GM12878 (cell line): ENCODE measurements around the gene SKAP1. TPM values are rescaled to one million over a fixed set of nuclear protein-coding genes. Genes with fewer than 3 reads are reported as not detected.

Experiments used
- CBX5 ChIP-seq: sonication (generic); IDR thresholded peaks from 2 replicates; pipeline ENCODE4 v1.6.1; 2016; ENCODE audit warnings: low read depth, moderate library complexity, mild to moderate bottlenecking, inconsistent platforms
- CEBPB ChIP-seq, 2 experiments: fragments of 150-350 bp in 1 of 2; IDR thresholded peaks; 2 replicates each; pipeline ENCODE4 v1.6.1; 2012 to 2014; ENCODE audit warnings: low read depth in 2 of 2, low read length in 2 of 2, borderline replicate concordance in 1 of 2, inconsistent platforms in 1 of 2
- CEBPZ ChIP-seq: fragments of 150-350 bp; IDR thresholded peaks from 2 replicates; pipeline ENCODE4 v1.6.1; 2016; ENCODE audit warnings: low read depth, low read length
- E2F4 ChIP-seq: IDR thresholded peaks from 2 replicates; pipeline ENCODE4 v1.6.1; 2012; ENCODE audit warnings: low read depth, low read length, improper control_type of control experiment
- EP300 ChIP-seq, 2 experiments: fragments of 150-350 bp in 1 of 2; IDR thresholded peaks; 2 replicates each; pipeline ENCODE4 v1.6.1; 2011 to 2012; ENCODE audit warnings: low read depth in 2 of 2, low read length in 2 of 2, borderline replicate concordance in 1 of 2, improper control_type of control experiment in 1 of 2, inconsistent platforms in 1 of 2; ENCODE audit not compliant: control insufficient read depth in 1 of 2
- MEF2A ChIP-seq: IDR thresholded peaks from 2 replicates; pipeline ENCODE4 v1.6.1; 2011; ENCODE audit warnings: low read depth, mild to moderate bottlenecking, low read length, moderate library complexity; ENCODE audit not compliant: insufficient read depth
- NR2C2 ChIP-seq: IDR thresholded peaks from 2 replicates; pipeline ENCODE4 v1.6.1; 2011; ENCODE audit warnings: borderline replicate concordance, low read depth; ENCODE audit not compliant: control insufficient read depth, insufficient read length
- PAX5 ChIP-seq: IDR thresholded peaks from 2 replicates; pipeline ENCODE4 v1.6.1; 2011; ENCODE audit warnings: low read depth, low read length, borderline replicate concordance
- POLR2A ChIP-seq: IDR thresholded peaks from 2 replicates; pipeline ENCODE4 v1.6.1; 2011; ENCODE audit warnings: low read depth, mild to moderate bottlenecking, low read length
- POU2F2 ChIP-seq: IDR thresholded peaks from 3 replicates; pipeline ENCODE4 v1.6.1; 2011; ENCODE audit warnings: low read depth, mild to moderate bottlenecking, low read length, borderline replicate concordance
- RAD51 ChIP-seq: fragments of 450-650 bp; IDR thresholded peaks from 2 replicates; pipeline ENCODE4 v1.6.1; 2016; ENCODE audit warnings: moderate library complexity, mild to moderate bottlenecking, inconsistent platforms
- REST ChIP-seq: IDR thresholded peaks from 2 replicates; pipeline ENCODE4 v1.6.1; 2012; ENCODE audit warnings: mild to moderate bottlenecking, low read depth, low read length
- SPI1 ChIP-seq: IDR thresholded peaks from 2 replicates; pipeline ENCODE4 v1.6.1; 2011; ENCODE audit warnings: low read depth, mild to moderate bottlenecking, low read length, moderate library complexity, borderline replicate concordance; ENCODE audit not compliant: insufficient read depth
- STAT1 ChIP-seq: fragments of 450-650 bp; conservative IDR thresholded peaks from 2 replicates; pipeline ENCODE4 v1.6.1; 2014; ENCODE audit warnings: antibody characterized with exemption, mild to moderate bottlenecking
- TBL1XR1 ChIP-seq: IDR thresholded peaks from 2 replicates; pipeline ENCODE4 v1.6.1; 2012; ENCODE audit warnings: low read depth, low read length, improper control_type of control experiment
- TCF3 ChIP-seq: IDR thresholded peaks from 2 replicates; pipeline ENCODE4 v1.6.1; 2012; ENCODE audit warnings: low read depth, mild to moderate bottlenecking, low read length, borderline replicate concordance; ENCODE audit not compliant: insufficient read depth
- USF1 ChIP-seq: IDR thresholded peaks from 2 replicates; pipeline ENCODE4 v1.6.1; 2011; ENCODE audit warnings: borderline replicate concordance, low read depth, mild to moderate bottlenecking, moderate library complexity, mixed read lengths, low read length; ENCODE audit not compliant: insufficient read depth; ENCODE audit errors: extremely low read length
- ZNF384 ChIP-seq: IDR thresholded peaks from 2 replicates; pipeline ENCODE4 v1.6.1; 2012; ENCODE audit warnings: low read depth, mild to moderate bottlenecking, low read length, improper control_type of control experiment, borderline replicate concordance
- ZZZ3 ChIP-seq: IDR thresholded peaks from 2 replicates; pipeline ENCODE4 v1.6.1; 2011; ENCODE audit warnings: low read depth; ENCODE audit not compliant: control insufficient read depth, insufficient read length
- polyA plus RNA-seq, 11 experiments: library from polyadenylated mRNA; depleted of rRNA in 4 of 11; unstranded in 6 of 11; stranded (reverse) in 5 of 11; fragments of >200 nt; fragmentation: Nextera tagmentation in 4 of 11; fragmentation: Illumina TruSeq in 1 of 11; extraction: Ambion mirVana in 4 of 11; extraction: Trizol in 1 of 11; gene quantifications; 1 replicate in 1 of 11; 2 replicates in 10 of 11; pipeline versions ENCODE4 v1.2.1 to v1.2.3, GENCODE V29; 2011 to 2016; ENCODE audit warnings: inconsistent platforms in 2 of 11, missing spikeins in 2 of 11, low read depth in 1 of 11
- total RNA-seq, 4 experiments: library from RNA; depleted of rRNA in 3 of 4; stranded (reverse); fragments of >200 nt in 3 of 4; fragmentation: Illumina TruSeq in 1 of 4; extraction: Trizol in 1 of 4; gene quantifications; 2 replicates each; pipeline versions ENCODE4 v1.2.1 to v1.2.3, GENCODE V29; 2013 to 2021

Gene SKAP1
- total and polyA plus RNA-seq, 10 of the 15 experiments (the other 5 are each of a cell fraction or from before 2014, with no cell fraction given), result 17.1 to 97.6 (median 35.9) TPM

GRCh38 chr17:48429638-48430586 is at the start of gene SKAP1 (continued):
- TF ChIP-seq MEF2A (no peak), TBL1XR1 (no peak), STAT1 (no peak), REST (0 out of 2 replicates have a peak, but pooled peaks have one; percentile 12), E2F4 (no peak), POLR2A (peak; percentile 92), SPI1 (no peak; the same call in 1 of the 2 replicates), CEBPB (IDR thresholded peaks at IDR 0.05; ENCODE audit: borderline replicate concordance in 1 of 2, low read depth in 2 of 2, low read length in 2 of 2) (no peak), USF1 (peak; percentile 51), ZZZ3 (no peak), RAD51 (0 out of 2 replicates have a peak, but pooled peaks have one; percentile 19), CBX5 (no peak), POU2F2 (0 out of 3 replicates have a peak, but pooled peaks have one; percentile 11), TCF3 (0 out of 2 replicates have a peak, but pooled peaks have one; percentile 48), NR2C2 (no peak), EP300 (IDR thresholded peaks at IDR 0.05; ENCODE audit: borderline replicate concordance in 1 of 2, control insufficient read depth in 1 of 2, low read depth in 2 of 2, low read length in 2 of 2) (no peak), PAX5 (peak; percentile 48; the same call in 1 of the 2 replicates), CEBPZ (no peak), ZNF384 (no peak)
